Vagina (tissue), 2 donors: Measurements from ENCODE around the gene RETNLB.

Source experiments
- CTCF ChIP-seq, 3 experiments: fragments of 450-650 bp in 2 of 3; fragments of 200-600 bp in 1 of 3; sonication (generic) in 1 of 3; IDR thresholded peaks; one replicate each; pipeline ENCODE4 v1.5.1; 2017 to 2019; ENCODE audit warnings: antibody characterized with exemption in 3 of 3, mild to moderate bottlenecking in 2 of 3, moderate library complexity in 2 of 3
- POLR2A ChIP-seq, 2 donors: fragments of 450-650 bp; IDR thresholded peaks; one replicate each; pipeline ENCODE4 v1.6.1; 2017; ENCODE audit warnings: antibody characterized with exemption in 2 of 2, mild to moderate bottlenecking in 2 of 2, moderate library complexity in 2 of 2
- POLR2AphosphoS5 ChIP-seq, 2 donors: sonication (generic); formaldehyde crosslinking; IDR thresholded peaks; one replicate each; pipeline ENCODE4 v1.9.0; 2017; ENCODE audit warnings: antibody characterized with exemption in 2 of 2, mild to moderate bottlenecking in 2 of 2, low read depth in 1 of 2; ENCODE audit not compliant: insufficient read depth in 1 of 2

DNA sequence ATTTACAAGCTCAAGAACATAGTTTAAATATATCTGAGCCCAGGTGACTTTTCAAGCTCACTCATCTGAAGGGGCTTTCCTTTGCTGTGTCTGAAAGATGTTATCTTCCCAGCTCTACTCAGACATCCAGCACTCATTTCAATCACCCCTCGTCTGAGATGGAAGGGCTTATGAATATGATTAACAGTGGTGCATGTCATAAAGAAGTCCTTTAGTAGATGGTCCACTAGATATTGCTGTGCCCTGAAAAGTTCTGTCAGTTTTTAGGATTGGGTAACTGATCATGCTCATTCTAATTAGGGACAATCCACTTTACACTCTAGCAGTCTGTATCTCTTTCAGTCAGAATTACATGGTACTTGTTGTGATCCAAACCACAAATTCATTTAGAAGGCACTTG lies 28.3 kb downstream of the RETNLB start:
- TF ChIP-seq POLR2A (IDR thresholded peaks at IDR 0.05) = no peak
- no peak for TF ChIP-seq CTCF (IDR thresholded peaks at IDR 0.05)
- no peak for TF ChIP-seq POLR2AphosphoS5 (IDR thresholded peaks at IDR 0.05; ENCODE audit: insufficient read depth in 1 of 2, low read depth in 1 of 2)
